Prostate gland (tissue), 2 donors: ENCODE measurements around the gene PTPRE. TPM values are rescaled to one million over a fixed set of nuclear protein-coding genes. Genes with fewer than 3 reads are reported as not detected.

ENCODE experiments used
- DNase-seq: peaks from one replicate; pipeline ENCODE4 v3.0.0-alpha.2; 2019; ENCODE audit warnings: low spot score
- H3K27ac ChIP-seq, 2 donors: fragments of 200-600 bp; sonication (generic); 2 replicates each; pipeline ENCODE4 v1.5.1; 2017 to 2019
- H3K27me3 ChIP-seq: fragments of 200-600 bp; sonication (generic); replicated peaks from 2 replicates; pipeline ENCODE4 v1.5.1; 2019; ENCODE audit not compliant: insufficient read depth
- H3K36me3 ChIP-seq, 2 donors: fragments of 200-600 bp; sonication (generic); 1 replicate in 1 of 2; 2 replicates in 1 of 2; pipeline versions ENCODE4 v1.5.1 to v1.8.1; 2017 to 2019
- H3K4me1 ChIP-seq: fragments of 200-600 bp; sonication (generic); replicated peaks from 2 replicates; pipeline ENCODE4 v1.5.1; 2019
- H3K4me3 ChIP-seq, 2 donors: fragments of 200-600 bp; sonication (generic); 2 replicates each; pipeline ENCODE4 v1.5.1; 2017 to 2019
- H3K9me3 ChIP-seq: fragments of 200-600 bp; sonication (generic); 2 replicates; pipeline ENCODE4 v1.5.1; 2017
- CTCF ChIP-seq, 4 experiments: fragments of 200-600 bp in 2 of 4; fragments of 450-650 bp in 2 of 4; sonication (generic) in 2 of 4; IDR thresholded peaks; 1 replicate in 3 of 4; 2 replicates in 1 of 4; pipeline ENCODE4 v1.5.1; 2016 to 2019; ENCODE audit warnings: antibody characterized with exemption in 4 of 4, mild to moderate bottlenecking in 2 of 4, moderate library complexity in 2 of 4
- POLR2A ChIP-seq: fragments of 450-650 bp; IDR thresholded peaks from one replicate; pipeline ENCODE4 v1.6.1; 2016; ENCODE audit warnings: antibody characterized with exemption, mild to moderate bottlenecking
- POLR2AphosphoS5 ChIP-seq: sonication (generic); formaldehyde crosslinking; IDR thresholded peaks from one replicate; pipeline ENCODE4 v1.6.1; 2017; ENCODE audit warnings: antibody characterized with exemption
- WGBS: methylation state at CpG from one replicate; pipeline ENCODE4 v1.1.5; 2018; 5-methylcytosine and 5-hydroxymethylcytosine counted together
- intact Hi-C: fragments of 100-400 bp; cut with DNase I; formaldehyde crosslinking; loops from one replicate; pipeline ENCODE4 v1.14.2; 2022
- total RNA-seq, 2 donors: library from RNA; depleted of rRNA; stranded (reverse); fragments of >200 nt; gene quantifications; one replicate each; pipeline ENCODE4 v1.1.0, GENCODE V29; 2016

The PTPRE gene
- total RNA-seq, 2 donors from 2014 or later: 4.5 to 14.3 TPM

- Histone ChIP-seq H3K36me3 (no peaks in the 10 kb centered on the region), H3K4me3 (no peak overlapping the region), H3K27me3 (no peaks in the 10 kb centered on the region), H3K27ac (no peak overlapping the region), H3K9me3 (no peaks in the 10 kb centered on the region), H3K4me1 (no peaks in the 10 kb centered on the region)
- TF ChIP-seq POLR2A (no peak), CTCF (IDR thresholded peaks at IDR 0.05) (no peak), POLR2AphosphoS5 (no peak)
- DNase-seq: no peak
- intact Hi-C loops: no loop called here
- 95% methylated on average over 7 of the region's 7 CpGs for WGBS
Measured at GRCh38 chr10:127909716-127910463, 3.0 kb downstream of the PTPRE start.

GRCh38 chr10:127910464-127910770, 3.5 kb downstream of the PTPRE start:
- no peak for DNase-seq
- H3K27ac ChIP-seq: no peak overlapping the region
- intact Hi-C loops: no loop called here
- no peaks in the 10 kb centered on the region for H3K27me3 ChIP-seq
- no peak for TF ChIP-seq POLR2AphosphoS5
- no peak for TF ChIP-seq CTCF (IDR thresholded peaks at IDR 0.05)
- TF ChIP-seq POLR2A: no peak
- 100% methylated on average over 2 of the region's 2 CpGs for WGBS
- H3K9me3 ChIP-seq: no peaks in the 10 kb centered on the region
- H3K4me3 ChIP-seq: no peak overlapping the region
- H3K36me3 ChIP-seq: no peaks in the 10 kb centered on the region
- no peaks in the 10 kb centered on the region for H3K4me1 ChIP-seq

- 77% methylated on average over 10 of the region's 10 CpGs for WGBS
- intact Hi-C loops: no loop called here
- H3K4me3 ChIP-seq: no peak overlapping the region
- no peak for DNase-seq
- no peaks in the 10 kb centered on the region for H3K36me3 ChIP-seq
- TF ChIP-seq POLR2A (no peak), POLR2AphosphoS5 (no peak), CTCF (IDR thresholded peaks at IDR 0.05) (no peak)
- no peak overlapping the region for H3K27ac ChIP-seq
- H3K9me3 ChIP-seq: no peaks in the 10 kb centered on the region
- H3K27me3 ChIP-seq: no peaks in the 10 kb centered on the region
- no peaks in the 10 kb centered on the region for H3K4me1 ChIP-seq
Measured at GRCh38 chr10:127911218-127911866, 4.4 kb downstream of the PTPRE start.

GRCh38 chr10:127911867-127912257, 5.0 kb downstream of the PTPRE start:
- Histone ChIP-seq H3K36me3 (no peaks in the 10 kb centered on the region), H3K4me1 (no peaks in the 10 kb centered on the region), H3K27ac (no peak overlapping the region), H3K4me3 (no peak overlapping the region), H3K9me3 (no peaks in the 10 kb centered on the region), H3K27me3 (no peaks in the 10 kb centered on the region)
- TF ChIP-seq POLR2A: no peak
- TF ChIP-seq CTCF (IDR thresholded peaks at IDR 0.05): no peak
- TF ChIP-seq POLR2AphosphoS5: no peak
- intact Hi-C loops: no loop called here
- no peak for DNase-seq
- 76% methylated on average over 4 of the region's 4 CpGs for WGBS
